Chondrocyte (in vitro differentiated cells): Measurements from ENCODE around the gene CTCFL. TPM values are rescaled to one million over a fixed set of nuclear protein-coding genes. Genes with fewer than 3 reads are reported as not detected.

Source experiments
- DNase-seq: peaks from one replicate; pipeline ENCODE4 v3.0.0; 2021; ENCODE audit warnings: mixed read lengths, low spot score
- H3K27ac Mint-ChIP-seq: one replicate; pipeline ENCODE4 v1.8.0; 2021; ENCODE audit warnings: mild to moderate bottlenecking, moderate library complexity, mixed read lengths; ENCODE audit not compliant: unreplicated experiment
- H3K27me3 Mint-ChIP-seq: 2 replicates; pipeline ENCODE4 v1.8.0; 2021; ENCODE audit warnings: low read depth, mixed read lengths
- H3K36me3 Mint-ChIP-seq: 2 replicates; pipeline ENCODE4 v1.8.0; 2021; ENCODE audit warnings: low read depth, mixed read lengths
- H3K4me1 Mint-ChIP-seq: 2 replicates; pipeline ENCODE4 v1.8.0; 2021; ENCODE audit warnings: low read depth, mild to moderate bottlenecking, mixed read lengths
- H3K4me3 Mint-ChIP-seq: one replicate; pipeline ENCODE4 v1.8.0; 2021; ENCODE audit warnings: mild to moderate bottlenecking, moderate library complexity, mixed read lengths; ENCODE audit not compliant: unreplicated experiment
- H3K9me3 Mint-ChIP-seq: 2 replicates; pipeline ENCODE4 v1.8.0; 2021; ENCODE audit warnings: low read depth, mixed read lengths
- total RNA-seq: library from RNA; stranded (reverse); gene quantifications from 3 replicates; pipeline ENCODE4 v1.2.1, GENCODE V29; 2021
- TF ChIP-seq, protein P1 (sequence below): fragments of 200-600 bp; sonication (generic); IDR thresholded peaks from 2 replicates; pipeline ENCODE4 v1.5.0; 2021; ENCODE audit warnings: antibody characterized with exemption, mild to moderate bottlenecking, moderate library complexity

Gene CTCFL
- total RNA-seq, 1 donor from 2014 or later: not detected

DNA sequence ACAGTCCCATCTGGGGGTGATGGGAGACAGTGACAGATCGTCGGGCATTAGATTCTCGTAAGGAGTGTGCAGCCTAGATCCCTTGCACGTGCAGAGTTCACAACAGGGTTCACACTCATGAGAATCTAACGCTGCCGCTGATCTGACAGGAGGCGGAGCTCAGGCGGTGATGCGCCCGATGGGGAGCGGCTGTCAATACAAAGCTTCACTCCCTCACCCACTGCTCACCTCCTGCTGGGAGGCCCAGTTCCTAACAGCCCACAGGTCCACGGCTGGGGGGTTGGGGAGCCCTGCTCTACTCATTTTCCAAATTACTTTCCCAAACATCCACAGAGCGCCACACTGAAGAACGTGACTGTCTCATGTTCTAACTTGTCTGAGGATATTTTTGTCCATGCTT is 25.3 kb downstream of the CTCFL start:
- Mint-ChIP-seq H3K9me3 (no peaks in the 10 kb centered on the region), H3K4me3 (no peak overlapping the region), H3K27me3 (no peaks in the 10 kb centered on the region), H3K36me3 (no peaks in the 10 kb centered on the region), H3K4me1 (peaks cover 50% of the 10 kb centered on the region), H3K27ac (peak overlapping the region; percentile 72)
- DNase-seq: no peak
- TF ChIP-seq, protein P1, sequence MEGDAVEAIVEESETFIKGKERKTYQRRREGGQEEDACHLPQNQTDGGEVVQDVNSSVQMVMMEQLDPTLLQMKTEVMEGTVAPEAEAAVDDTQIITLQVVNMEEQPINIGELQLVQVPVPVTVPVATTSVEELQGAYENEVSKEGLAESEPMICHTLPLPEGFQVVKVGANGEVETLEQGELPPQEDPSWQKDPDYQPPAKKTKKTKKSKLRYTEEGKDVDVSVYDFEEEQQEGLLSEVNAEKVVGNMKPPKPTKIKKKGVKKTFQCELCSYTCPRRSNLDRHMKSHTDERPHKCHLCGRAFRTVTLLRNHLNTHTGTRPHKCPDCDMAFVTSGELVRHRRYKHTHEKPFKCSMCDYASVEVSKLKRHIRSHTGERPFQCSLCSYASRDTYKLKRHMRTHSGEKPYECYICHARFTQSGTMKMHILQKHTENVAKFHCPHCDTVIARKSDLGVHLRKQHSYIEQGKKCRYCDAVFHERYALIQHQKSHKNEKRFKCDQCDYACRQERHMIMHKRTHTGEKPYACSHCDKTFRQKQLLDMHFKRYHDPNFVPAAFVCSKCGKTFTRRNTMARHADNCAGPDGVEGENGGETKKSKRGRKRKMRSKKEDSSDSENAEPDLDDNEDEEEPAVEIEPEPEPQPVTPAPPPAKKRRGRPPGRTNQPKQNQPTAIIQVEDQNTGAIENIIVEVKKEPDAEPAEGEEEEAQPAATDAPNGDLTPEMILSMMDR: no peak

DNA sequence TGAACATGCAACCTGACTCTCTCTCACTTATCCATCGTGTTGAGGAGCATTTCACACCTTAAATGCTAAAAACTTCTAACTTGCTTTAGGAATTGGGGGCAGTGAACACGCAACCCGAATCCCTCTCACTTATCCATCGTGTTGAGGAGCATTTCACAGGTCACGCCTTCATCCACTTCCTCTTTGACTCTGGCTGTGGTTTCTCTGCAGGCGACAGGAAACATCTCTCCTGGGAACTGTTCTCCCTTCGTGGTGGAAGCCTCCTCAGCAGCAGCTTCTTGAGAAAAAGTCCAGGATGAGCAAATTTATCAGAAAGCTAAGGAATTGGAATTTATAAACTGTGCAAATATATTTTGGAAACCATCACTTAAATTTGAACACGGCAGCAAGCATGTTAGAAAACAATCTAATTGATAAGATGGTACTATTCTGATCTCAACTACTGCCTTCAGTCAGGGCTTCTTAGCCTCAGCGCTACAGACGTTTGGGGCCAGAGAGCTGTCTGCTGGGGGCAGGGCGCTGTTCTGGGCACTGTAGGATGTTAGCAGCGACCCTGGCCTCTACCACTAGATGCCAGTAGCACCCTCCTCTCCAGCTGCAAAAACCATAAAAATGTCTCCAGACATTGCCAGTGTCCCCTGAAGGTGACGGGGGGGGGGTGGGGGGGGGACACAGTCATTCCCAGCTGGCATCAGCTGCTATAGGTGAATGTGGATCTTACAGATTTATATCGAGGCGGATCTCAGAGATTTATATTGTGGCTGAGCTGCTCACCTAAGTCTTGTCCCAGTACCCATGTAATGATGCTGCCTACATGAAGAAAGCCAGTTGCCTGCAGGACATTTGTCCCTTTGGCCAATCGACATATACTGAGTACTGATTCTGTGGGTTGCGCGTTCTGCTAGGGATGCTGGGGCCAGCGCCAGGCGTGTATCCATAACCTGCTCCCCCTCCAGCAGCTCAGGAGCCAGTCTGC is 26.2 kb downstream of the CTCFL start:
- TF ChIP-seq, protein P1: peak; percentile 79
- Mint-ChIP-seq H3K4me3 (no peak overlapping the region), H3K27ac (no peak overlapping the region), H3K4me1 (peaks cover 56% of the 10 kb centered on the region), H3K27me3 (no peaks in the 10 kb centered on the region), H3K36me3 (no peaks in the 10 kb centered on the region), H3K9me3 (no peaks in the 10 kb centered on the region)
- DNase-seq: no peak

DNA sequence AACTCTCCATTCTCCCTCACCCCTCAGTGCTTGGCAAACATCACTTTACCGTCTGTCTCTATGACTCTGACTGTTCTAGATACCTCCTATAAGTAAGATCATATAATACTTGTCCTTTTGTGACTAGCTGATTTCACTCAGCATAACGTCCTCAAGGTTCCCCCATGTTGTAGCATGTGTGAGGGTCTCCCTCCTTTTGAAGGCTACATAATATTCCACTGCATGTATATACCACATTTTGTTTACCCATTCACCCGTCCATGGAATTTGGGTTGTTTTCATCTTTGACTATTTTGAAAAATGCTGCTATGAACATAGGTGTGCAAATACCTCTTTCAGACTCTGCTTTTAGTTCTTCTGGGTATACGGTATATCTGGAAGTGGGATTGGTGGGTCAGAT is 28.3 kb downstream of the CTCFL start:
- H3K4me1 Mint-ChIP-seq: peaks cover 47% of the 10 kb centered on the region
- H3K4me3 Mint-ChIP-seq: no peak overlapping the region
- H3K27ac Mint-ChIP-seq: no peak overlapping the region
- H3K36me3 Mint-ChIP-seq: no peaks in the 10 kb centered on the region
- H3K27me3 Mint-ChIP-seq: no peaks in the 10 kb centered on the region
- H3K9me3 Mint-ChIP-seq: no peaks in the 10 kb centered on the region
- DNase-seq: no peak
- TF ChIP-seq, protein P1: no peak

DNA sequence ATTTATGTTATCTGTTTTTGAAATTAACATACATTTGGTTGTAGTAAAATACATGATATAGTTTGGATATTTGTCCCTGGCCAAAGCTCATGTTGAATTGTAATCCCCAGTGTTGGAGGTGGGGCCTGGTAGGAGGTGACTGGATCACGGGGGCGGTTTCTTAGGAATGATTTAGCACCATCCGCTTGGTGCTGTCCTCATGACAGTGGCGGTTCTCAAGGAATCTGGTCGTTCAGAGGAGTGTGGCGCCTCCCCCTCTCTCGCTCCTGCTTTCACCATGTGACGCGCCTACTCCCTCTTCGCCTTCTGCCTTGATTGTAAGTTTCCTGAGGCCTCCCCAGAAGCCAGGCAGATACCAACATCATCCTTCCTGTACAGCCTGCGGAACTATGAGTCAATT is 29.0 kb downstream of the CTCFL start:
- DNase-seq: no peak
- TF ChIP-seq, protein P1: no peak
- Mint-ChIP-seq H3K9me3 (no peaks in the 10 kb centered on the region), H3K36me3 (no peaks in the 10 kb centered on the region), H3K27ac (no peak overlapping the region), H3K4me3 (no peak overlapping the region), H3K4me1 (peaks cover 41% of the 10 kb centered on the region), H3K27me3 (no peaks in the 10 kb centered on the region)

DNA sequence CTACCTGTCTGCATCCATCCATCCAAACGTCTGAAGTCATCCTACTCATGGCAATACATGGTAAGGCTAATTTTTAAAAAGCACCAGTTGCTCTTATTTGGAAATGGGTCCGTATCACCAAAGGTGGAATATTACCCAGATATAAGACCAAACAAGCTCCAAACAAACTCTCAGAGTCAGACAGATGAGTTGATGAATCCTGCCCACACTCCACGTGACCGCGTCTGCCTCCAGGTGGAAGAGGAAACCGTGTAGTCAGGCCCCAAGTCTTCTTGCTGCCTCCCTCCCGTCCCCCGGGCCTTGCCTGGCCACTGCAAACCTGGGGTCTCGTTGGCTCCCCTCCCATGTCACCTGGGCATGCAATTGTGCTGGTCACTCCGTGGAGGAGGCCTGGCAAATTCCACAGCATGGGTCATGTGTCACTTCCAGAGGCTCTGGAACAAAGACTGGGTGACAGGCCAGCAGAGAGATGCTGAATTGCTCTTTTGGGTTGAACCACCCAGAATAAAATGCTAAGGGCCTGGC is 31.8 kb downstream of the CTCFL start:
- Mint-ChIP-seq H3K27ac (no peak overlapping the region), H3K36me3 (no peaks in the 10 kb centered on the region), H3K27me3 (no peaks in the 10 kb centered on the region), H3K4me1 (peaks cover 14% of the 10 kb centered on the region), H3K9me3 (no peaks in the 10 kb centered on the region), H3K4me3 (no peak overlapping the region)
- DNase-seq: no peak
- TF ChIP-seq, protein P1: no peak
